Stimulated activated naive CD8-positive, alpha-beta T cell treated with anti-CD3 and anti-CD28 coated beads, Interleukin-15, Interleukin-2, amounts not matched to agents 100 U/mL and 50 U/mL, for 24 hours (primary cell): Measurements from ENCODE around the gene FRMD4B.

Experiments used
- ATAC-seq: fragments of 150-1000 bp; cut with Tn5 transposase; one replicate; pipeline ENCODE4 v1.10.0; 2021
- DNase-seq: peaks from one replicate; pipeline ENCODE4 v3.0.0; 2021

The FRMD4B gene

GRCh38 chr3:69128509-69128908, 257.4 kb downstream of the FRMD4B start:
- DNase-seq, result no peak
- ATAC-seq, result no peak

- no peak for ATAC-seq
Measured at GRCh38 chr3:69126999-69127398, 258.9 kb downstream of the FRMD4B start.

GRCh38 chr3:69126216-69126615, 259.7 kb downstream of the FRMD4B start:
- no peak for DNase-seq
- ATAC-seq, result no peak

More at GRCh38 chr3:69126999-69127398, 258.9 kb downstream of the FRMD4B start:
- DNase-seq, result no peak

DNA sequence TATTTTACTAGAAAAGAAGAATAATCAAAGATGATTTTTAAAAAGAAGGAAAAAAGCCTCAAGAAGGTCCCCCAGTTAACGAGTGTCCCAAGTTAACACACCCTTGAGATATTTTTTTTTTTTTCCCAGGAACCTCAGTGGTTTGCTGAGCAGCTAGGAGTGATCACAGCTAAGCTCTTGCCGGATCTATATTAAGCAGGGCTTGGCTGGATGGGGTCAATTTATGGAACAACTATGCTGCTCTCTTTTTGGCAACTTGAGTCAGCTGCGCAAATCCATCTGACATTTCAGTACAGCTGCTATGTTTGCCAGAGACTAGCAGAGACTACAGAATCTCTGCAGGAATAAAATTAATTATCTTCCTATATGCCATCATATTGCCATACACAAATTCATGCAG, 263.5 kb downstream of the FRMD4B start, which contains the start of gene LMOD3:
LMOD3 (minus strand) TSS at position 193 of the 400 bp plus-strand sequence. CDS start 209 bp downstream, outside the sequence.
- no peak for ATAC-seq
- DNase-seq, result no peak

DNA sequence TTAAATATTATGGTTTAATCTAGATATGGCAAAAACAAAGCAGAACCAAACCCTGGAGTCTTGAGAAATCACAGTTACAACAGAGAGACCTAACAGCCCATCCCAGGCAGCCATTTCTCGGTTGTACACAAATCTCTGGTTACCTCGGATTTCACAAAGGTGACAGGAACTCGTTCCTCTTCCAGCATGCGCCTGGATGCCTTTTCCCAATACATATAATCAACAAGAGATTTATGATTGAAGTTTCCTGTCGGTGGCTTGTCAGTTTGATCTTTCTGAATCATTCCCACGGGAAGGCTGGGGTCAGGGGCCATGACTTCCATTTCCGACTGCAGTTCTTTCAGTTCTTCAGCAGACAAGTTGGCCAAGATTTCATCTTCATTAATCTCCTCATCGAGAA, 263.9 kb downstream of the FRMD4B start:
- no peak for DNase-seq
- ATAC-seq, result no peak

- ATAC-seq (no peak), DNase-seq (no peak)
Measured at GRCh38 chr3:69121513-69121912, 264.4 kb downstream of the FRMD4B start.

- ATAC-seq, result peak; percentile 77
Measured at GRCh38 chr3:69120879-69121464, 264.9 kb downstream of the FRMD4B start.

More at GRCh38 chr3:69120879-69121464, 264.9 kb downstream of the FRMD4B start:
- DNase-seq, result peak; percentile 81
